IMR-90 (cell line): ENCODE data around the gene NIF3L1.

Experiments used
- CEBPB ChIP-seq: IDR thresholded peaks from 2 replicates; pipeline ENCODE4 v1.6.1; 2012; ENCODE audit warnings: low read depth, low read length, improper control_type of control experiment
- CHD1 ChIP-seq: IDR thresholded peaks from 2 replicates; pipeline ENCODE4 v1.6.1; 2012; ENCODE audit warnings: low read depth, low read length, improper control_type of control experiment
- CTCF ChIP-seq: conservative IDR thresholded peaks from 2 replicates; pipeline ENCODE4 v1.5.1; 2012; ENCODE audit warnings: mild to moderate bottlenecking, low read depth, low read length, improper control_type of control experiment
- ELK1 ChIP-seq: fragments of 150-350 bp; IDR thresholded peaks from 2 replicates; pipeline ENCODE4 v1.6.1; 2016; ENCODE audit warnings: low read depth, mild to moderate bottlenecking, low read length, moderate library complexity, borderline replicate concordance
- MXI1 ChIP-seq: IDR thresholded peaks from 2 replicates; pipeline ENCODE4 v1.6.1; 2012; ENCODE audit warnings: low read depth, mild to moderate bottlenecking, low read length, moderate library complexity, borderline replicate concordance
- NFE2L2 ChIP-seq: fragments of 150-350 bp; IDR thresholded peaks from 2 replicates; pipeline ENCODE4 v1.6.1; 2016; ENCODE audit warnings: low read depth, mild to moderate bottlenecking, low read length
- POLR2A ChIP-seq: IDR thresholded peaks from 2 replicates; pipeline ENCODE4 v1.6.1; 2012; ENCODE audit warnings: mild to moderate bottlenecking, low read depth, low read length
- RAD21 ChIP-seq: IDR thresholded peaks from 2 replicates; pipeline ENCODE4 v1.6.1; 2012; ENCODE audit warnings: low read length, improper control_type of control experiment
- RFX5 ChIP-seq: IDR thresholded peaks from 2 replicates; pipeline ENCODE4 v1.8.0; 2012; ENCODE audit warnings: low read depth, mild to moderate bottlenecking, low read length, moderate library complexity

GRCh38 chr2:200878289-200878880, 10.8 kb upstream of the NIF3L1 start:
- TF ChIP-seq CHD1 (no peak), CTCF (no peak), POLR2A (no peak), RFX5 (no peak), MXI1 (no peak), ELK1 (no peak), CEBPB (no peak), NFE2L2 (no peak), RAD21 (no peak)
